ENCODE data around the gene RGS7. TPM values are rescaled to one million over a fixed set of nuclear protein-coding genes. Genes with fewer than 3 reads are reported as not detected.

Gene RGS7
- total and polyA plus RNA-seq, 2 of the 8 experiments (the other 6 are each of a cell fraction or from before 2014, with no cell fraction given), result 1.6 to 3.0 TPM

- no peak for TF ChIP-seq EZH2 (IDR thresholded peaks at IDR 0.05; ENCODE audit: low read depth, low read length, severe bottlenecking)
- no peak for TF ChIP-seq CHD2 (IDR thresholded peaks at IDR 0.05; ENCODE audit: low read length)
- TF ChIP-seq, protein P1, sequence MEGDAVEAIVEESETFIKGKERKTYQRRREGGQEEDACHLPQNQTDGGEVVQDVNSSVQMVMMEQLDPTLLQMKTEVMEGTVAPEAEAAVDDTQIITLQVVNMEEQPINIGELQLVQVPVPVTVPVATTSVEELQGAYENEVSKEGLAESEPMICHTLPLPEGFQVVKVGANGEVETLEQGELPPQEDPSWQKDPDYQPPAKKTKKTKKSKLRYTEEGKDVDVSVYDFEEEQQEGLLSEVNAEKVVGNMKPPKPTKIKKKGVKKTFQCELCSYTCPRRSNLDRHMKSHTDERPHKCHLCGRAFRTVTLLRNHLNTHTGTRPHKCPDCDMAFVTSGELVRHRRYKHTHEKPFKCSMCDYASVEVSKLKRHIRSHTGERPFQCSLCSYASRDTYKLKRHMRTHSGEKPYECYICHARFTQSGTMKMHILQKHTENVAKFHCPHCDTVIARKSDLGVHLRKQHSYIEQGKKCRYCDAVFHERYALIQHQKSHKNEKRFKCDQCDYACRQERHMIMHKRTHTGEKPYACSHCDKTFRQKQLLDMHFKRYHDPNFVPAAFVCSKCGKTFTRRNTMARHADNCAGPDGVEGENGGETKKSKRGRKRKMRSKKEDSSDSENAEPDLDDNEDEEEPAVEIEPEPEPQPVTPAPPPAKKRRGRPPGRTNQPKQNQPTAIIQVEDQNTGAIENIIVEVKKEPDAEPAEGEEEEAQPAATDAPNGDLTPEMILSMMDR (IDR thresholded peaks at IDR 0.05; ENCODE audit: control extremely low read depth in 1 of 3, insufficient read depth in 1 of 3, low read depth in 1 of 3, low read length in 3 of 3), result no peak
- no peak for TF ChIP-seq RNF2 (IDR thresholded peaks at IDR 0.05; ENCODE audit: borderline replicate concordance, low read depth, low read length, missing control alignments, poor library complexity, severe bottlenecking)
- no peak for TF ChIP-seq ASH2L (IDR thresholded peaks at IDR 0.05; ENCODE audit: low read length)
- TF ChIP-seq SUZ12 (IDR thresholded peaks at IDR 0.05; ENCODE audit: low read length), result no peak
Observed at GRCh38 chr1:241034203-241034936, 322.6 kb downstream of the RGS7 start (continued).
